HG02870 (cell line): Measurements from ENCODE around the gene CTNNA2.

Source experiments
- ATAC-seq: cut with Tn5 transposase; IDR thresholded peaks from one replicate; pipeline ENCODE4 v1.9.1; 2021; ENCODE audit warnings: mild to moderate bottlenecking, moderate library complexity; ENCODE audit not compliant: unreplicated experiment

Gene CTNNA2

GRCh38 chr2:79971807-79972206 is 459.0 kb downstream of the CTNNA2 start:
- ATAC-seq, result no peak

GRCh38 chr2:79972661-79973060 is 459.8 kb downstream of the CTNNA2 start:
- no peak for ATAC-seq

- no peak for ATAC-seq
Measured at GRCh38 chr2:79975791-79976565, 463.1 kb downstream of the CTNNA2 start.

- ATAC-seq, result no peak
Measured at GRCh38 chr2:79977792-79978191, 464.9 kb downstream of the CTNNA2 start.

GRCh38 chr2:79980116-79980515 is 467.3 kb downstream of the CTNNA2 start:
- ATAC-seq, result no peak

GRCh38 chr2:79980816-79981215 is 468.0 kb downstream of the CTNNA2 start:
- no peak for ATAC-seq

DNA sequence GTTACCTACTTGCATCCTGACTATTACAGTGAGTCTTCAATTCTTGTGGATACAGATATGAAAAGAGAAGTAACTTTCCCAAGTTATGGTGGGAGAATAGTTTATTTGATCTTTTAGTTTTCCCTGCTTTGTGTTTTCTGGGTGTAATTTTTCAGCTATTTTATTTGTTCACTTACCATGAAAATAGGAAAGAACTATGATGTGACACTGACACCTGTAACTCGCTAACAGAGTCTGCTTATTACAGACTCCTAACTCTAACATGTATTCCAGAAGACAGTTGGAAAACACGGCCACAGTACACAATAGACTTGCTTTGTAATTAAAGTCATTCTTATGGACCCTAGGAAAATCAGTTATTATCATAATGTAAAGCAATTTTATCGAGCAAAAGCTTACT is 468.5 kb downstream of the CTNNA2 start:
- ATAC-seq, result no peak

- ATAC-seq, result no peak
Measured at GRCh38 chr2:79982445-79982844, 469.6 kb downstream of the CTNNA2 start.

DNA sequence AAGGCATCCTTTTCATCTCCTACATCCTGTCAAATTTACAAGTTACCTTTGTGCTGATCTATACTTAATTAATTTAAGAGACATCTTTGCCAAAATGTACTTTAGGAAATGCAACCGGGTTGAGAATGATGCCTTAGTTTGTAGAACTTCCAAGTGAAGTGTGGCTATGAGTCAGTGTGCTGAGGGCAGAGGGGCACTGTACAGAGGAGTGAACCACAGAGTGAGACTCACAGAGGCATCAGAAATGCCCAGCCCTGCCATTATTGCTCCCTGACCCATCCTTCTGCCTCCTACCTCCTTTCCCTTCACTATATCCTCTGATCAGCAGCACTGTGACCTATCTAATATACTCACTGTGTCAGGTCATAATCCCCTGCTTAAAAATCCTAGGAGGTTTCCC is 471.6 kb downstream of the CTNNA2 start:
- ATAC-seq, result no peak

GRCh38 chr2:79985145-79985544 is 472.3 kb downstream of the CTNNA2 start:
- no peak for ATAC-seq

DNA sequence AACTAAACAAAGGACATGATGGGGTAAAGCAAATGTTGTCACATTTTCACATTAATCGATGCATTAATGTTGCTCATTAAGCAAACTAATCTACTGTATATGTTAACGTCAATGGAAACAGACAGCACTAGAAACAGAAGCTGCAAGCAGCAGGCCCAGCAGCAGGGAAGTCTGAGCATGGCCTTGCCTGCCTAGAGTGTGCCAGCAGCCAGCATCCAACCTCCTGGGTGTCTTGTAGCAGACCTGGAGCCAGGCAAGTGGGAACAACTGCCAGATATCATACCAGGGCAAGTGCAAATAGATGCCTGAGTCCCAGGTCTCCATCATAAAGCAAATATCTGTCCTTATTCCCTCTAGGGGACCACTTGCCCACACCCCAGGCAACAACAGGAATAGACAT is 472.7 kb downstream of the CTNNA2 start:
- no peak for ATAC-seq

GRCh38 chr2:79993144-79993543 is 480.3 kb downstream of the CTNNA2 start:
- ATAC-seq, result no peak

DNA sequence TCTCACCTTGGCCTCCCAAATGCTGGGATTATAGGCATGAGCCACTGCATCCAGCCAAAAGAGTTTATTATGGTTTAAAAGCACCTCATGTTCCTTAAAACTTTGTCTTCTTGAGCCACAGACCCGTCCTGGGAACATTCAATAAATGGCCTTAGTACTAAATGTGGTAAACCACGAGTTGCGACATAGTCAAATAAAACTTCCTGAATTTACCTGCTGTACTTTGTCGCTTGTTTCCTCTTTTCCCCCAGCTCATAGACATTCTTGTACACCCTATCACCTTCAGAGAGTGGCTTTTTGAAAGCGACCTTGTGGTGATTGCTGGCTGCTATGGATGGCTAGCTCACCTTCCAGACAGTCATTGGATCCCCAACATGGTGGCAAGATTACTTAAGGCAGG is 481.3 kb downstream of the CTNNA2 start:
- ATAC-seq, result no peak

- ATAC-seq, result no peak
Measured at GRCh38 chr2:79994965-79995364, 482.1 kb downstream of the CTNNA2 start.

- no peak for ATAC-seq
Measured at GRCh38 chr2:79996709-79997108, 483.9 kb downstream of the CTNNA2 start.

GRCh38 chr2:80001701-80002101 is 488.9 kb downstream of the CTNNA2 start:
- no peak for ATAC-seq

- no peak for ATAC-seq
Measured at GRCh38 chr2:80002112-80002511, 489.3 kb downstream of the CTNNA2 start.

DNA sequence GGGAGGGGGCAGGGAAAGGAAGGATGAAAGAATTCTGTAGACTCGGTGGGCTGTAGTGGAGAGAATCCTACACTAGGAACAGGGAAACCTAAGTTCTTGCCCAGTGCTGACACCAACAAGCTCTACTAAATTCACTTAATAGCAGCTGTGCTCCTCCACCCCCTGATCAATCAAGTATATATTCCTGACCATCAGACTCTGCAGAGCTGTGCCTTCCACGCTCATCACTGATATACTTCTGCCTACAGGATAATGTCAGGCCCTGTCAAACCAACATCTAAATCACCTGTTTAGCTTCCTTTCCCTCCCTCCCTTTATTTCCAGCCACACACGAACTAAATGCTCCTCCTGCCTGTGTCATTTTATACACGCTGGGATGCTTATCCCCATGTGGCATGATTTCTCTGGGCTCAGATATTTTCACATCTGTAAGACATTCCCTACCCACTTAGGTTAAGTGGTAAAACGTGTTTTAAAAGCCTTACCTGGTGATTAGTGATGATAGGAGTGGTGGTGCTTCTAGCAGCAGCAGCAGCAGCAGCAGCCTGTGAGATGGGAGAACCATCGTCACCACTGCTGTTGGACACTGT is 489.8 kb downstream of the CTNNA2 start:
- no peak for ATAC-seq

DNA sequence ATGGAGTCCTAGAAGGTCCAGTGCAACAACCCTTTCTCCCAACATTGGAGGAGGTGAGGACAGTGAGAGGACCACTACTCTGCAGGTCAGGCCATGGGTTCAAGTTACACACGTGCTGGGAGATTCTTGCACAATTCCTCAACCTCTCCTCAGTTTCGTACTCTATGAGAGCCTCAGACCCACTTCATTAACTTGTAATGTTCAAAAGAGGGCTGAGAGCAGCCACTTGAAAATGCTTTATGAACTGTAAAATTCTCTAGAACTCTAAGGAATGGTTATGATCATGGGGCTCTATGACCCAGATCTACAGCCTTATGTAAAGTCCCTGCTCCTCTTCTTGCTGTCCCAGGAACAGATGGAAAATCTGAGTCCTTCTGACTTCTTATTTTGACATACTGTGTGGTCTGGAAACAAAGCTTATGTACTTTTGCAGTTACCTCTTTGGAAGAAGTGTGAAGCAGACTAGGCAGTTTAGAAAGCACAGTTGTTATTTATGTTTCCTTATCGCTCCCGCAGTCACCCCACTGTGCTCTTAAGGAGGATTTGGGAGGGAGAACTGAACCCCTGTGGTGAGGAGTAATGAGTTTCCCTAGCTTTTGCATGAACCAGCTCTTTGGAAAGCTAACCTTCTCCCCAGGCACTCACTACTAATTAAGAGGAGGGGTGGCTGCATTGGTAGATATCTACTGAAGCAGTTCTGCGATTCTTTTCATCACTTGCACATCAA is 495.1 kb downstream of the CTNNA2 start:
- no peak for ATAC-seq

DNA sequence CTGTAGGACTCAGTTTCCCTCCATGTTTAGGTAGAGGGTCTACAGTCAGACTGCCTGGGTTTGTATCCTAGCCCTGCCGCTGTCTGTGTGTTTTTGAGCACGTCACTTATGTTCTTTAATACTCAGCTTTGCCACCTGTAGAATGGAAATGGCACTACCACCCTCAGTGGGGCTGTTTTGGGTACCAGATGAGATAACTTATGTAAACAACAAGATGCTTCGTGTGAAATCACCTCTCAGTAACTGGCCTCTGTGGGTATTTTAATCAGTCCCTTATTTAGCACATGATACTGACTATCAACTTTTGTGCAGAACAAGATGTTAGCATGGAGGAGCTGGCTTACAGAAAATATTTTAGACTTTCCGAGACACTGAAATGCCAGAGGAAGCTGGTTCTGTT is 495.7 kb downstream of the CTNNA2 start:
- no peak for ATAC-seq

DNA sequence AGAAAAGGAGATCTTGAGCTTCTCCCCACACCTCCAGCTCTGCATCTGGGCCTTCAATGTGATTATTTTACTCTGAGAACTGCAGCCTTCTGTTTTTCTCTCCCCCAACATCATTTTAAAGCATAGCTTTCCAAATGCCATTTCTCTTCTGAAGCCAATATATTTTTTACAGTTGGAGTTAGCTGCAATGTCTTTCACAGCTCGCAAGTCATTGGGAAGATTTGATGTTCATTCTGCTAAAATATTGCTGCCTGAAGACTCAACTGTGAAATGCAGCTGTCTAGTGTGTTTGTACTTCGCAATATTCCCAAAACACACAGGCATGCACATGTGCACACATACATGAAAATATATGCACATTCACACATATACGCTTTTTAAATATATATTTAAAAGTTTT is 496.4 kb downstream of the CTNNA2 start:
- no peak for ATAC-seq

DNA sequence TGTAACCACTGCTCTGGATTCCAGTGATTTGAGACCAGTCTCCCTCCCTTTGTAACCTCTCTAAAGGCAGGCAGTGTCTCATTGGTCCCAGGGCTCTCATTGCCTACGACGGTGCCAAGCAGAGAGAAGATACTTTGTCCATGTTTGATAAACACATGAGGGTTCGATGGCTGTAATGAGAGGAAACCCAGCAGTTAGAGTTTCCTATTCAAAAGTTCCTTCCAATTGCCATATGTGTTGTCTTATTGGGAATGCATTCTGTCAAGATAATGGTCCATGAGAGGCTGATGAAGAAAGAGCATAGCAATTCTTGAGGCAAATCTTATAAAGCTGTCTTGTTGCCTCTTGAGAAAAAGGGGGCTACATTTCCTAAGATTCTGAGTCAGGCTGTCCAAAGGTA is 499.2 kb downstream of the CTNNA2 start:
- no peak for ATAC-seq
